NCI-H128 (cell line): ENCODE measurements around the gene GMCL2.
"Not testable (repeated sequence)": the region's sequence is repeated elsewhere in the genome, so short reads cannot be mapped to it uniquely, and the experiment has no call there.

Experiments used
- DNase-seq: peaks from one replicate; lab custom pipeline; 2025; ENCODE audit not compliant: unreplicated experiment; lab: John Stamatoyannopoulos, UW

Gene GMCL2

GRCh38 chr5:178187014-178187413 lies at the start of gene GMCL2:
TSS of gene GMCL2 (minus strand) at chr5:178187371. CDS start at chr5:178187299, 72 bp downstream.
- no peak for DNase-seq

GRCh38 chr5:178236679-178237078 lies 49.5 kb upstream of the GMCL2 start:
- no peak for DNase-seq

- DNase-seq = no peak
Observed at GRCh38 chr5:178236126-178236525, 49.0 kb upstream of the GMCL2 start.

- no peak for DNase-seq
Observed at GRCh38 chr5:178235588-178235974, 48.4 kb upstream of the GMCL2 start.

- peak; percentile 17 for DNase-seq
Observed at GRCh38 chr5:178234750-178235587, 47.8 kb upstream of the GMCL2 start.

- DNase-seq = no peak
Observed at GRCh38 chr5:178234121-178234749, 47.1 kb upstream of the GMCL2 start.

- DNase-seq = no peak
Observed at GRCh38 chr5:178232920-178233429, 45.8 kb upstream of the GMCL2 start.

- DNase-seq = no peak
Observed at GRCh38 chr5:178232124-178232919, 45.2 kb upstream of the GMCL2 start, which contains the start of gene PHYKPL. TSS of gene PHYKPL (minus strand) at chr5:178232802. CDS start at chr5:178232550, 252 bp downstream.

- DNase-seq = no peak
Observed at GRCh38 chr5:178231539-178232123, 44.5 kb upstream of the GMCL2 start.

GRCh38 chr5:178230879-178231538 lies 43.8 kb upstream of the GMCL2 start:
- DNase-seq = no peak

- no peak for DNase-seq
Observed at GRCh38 chr5:178229861-178230260, 42.7 kb upstream of the GMCL2 start.

GRCh38 chr5:178229111-178229510 lies 41.9 kb upstream of the GMCL2 start:
- DNase-seq = not testable (repeated sequence)

GRCh38 chr5:178228609-178229008 lies 41.4 kb upstream of the GMCL2 start:
- no peak for DNase-seq

- no peak for DNase-seq
Observed at GRCh38 chr5:178227929-178228328, 40.8 kb upstream of the GMCL2 start.

- DNase-seq = no peak
Observed at GRCh38 chr5:178227138-178227659, 40.0 kb upstream of the GMCL2 start.

GRCh38 chr5:178225174-178225573 lies 38.0 kb upstream of the GMCL2 start:
- DNase-seq = no peak

GRCh38 chr5:178224403-178224802 lies 37.2 kb upstream of the GMCL2 start:
- DNase-seq = no peak

- DNase-seq = no peak
Observed at GRCh38 chr5:178223828-178224335, 36.7 kb upstream of the GMCL2 start.

GRCh38 chr5:178223196-178223773 lies 36.1 kb upstream of the GMCL2 start:
- no peak for DNase-seq

GRCh38 chr5:178222292-178222691 lies 35.1 kb upstream of the GMCL2 start:
- DNase-seq = no peak
